Stimulated activated naive CD4-positive, alpha-beta T cell treated with Interleukin-2 at 50 U/mL for 16 hours (primary cell): ENCODE data around the gene TM2D1.
"Not testable (repeated sequence)": the region's sequence is repeated elsewhere in the genome, so short reads cannot be mapped to it uniquely, and the experiment has no call there.

Source experiments
- DNase-seq: peaks from one replicate; lab custom pipeline; 2025; lab: John Stamatoyannopoulos, UW

The TM2D1 gene

GRCh38 chr1:61718996-61719663 lies 5.8 kb downstream of the TM2D1 start:
- DNase-seq, result not testable (repeated sequence)

- DNase-seq, result no peak
Measured at GRCh38 chr1:61711969-61712368, 13.0 kb downstream of the TM2D1 start.

- not testable (repeated sequence) for DNase-seq
Measured at GRCh38 chr1:61711257-61711656, 13.7 kb downstream of the TM2D1 start.

DNA sequence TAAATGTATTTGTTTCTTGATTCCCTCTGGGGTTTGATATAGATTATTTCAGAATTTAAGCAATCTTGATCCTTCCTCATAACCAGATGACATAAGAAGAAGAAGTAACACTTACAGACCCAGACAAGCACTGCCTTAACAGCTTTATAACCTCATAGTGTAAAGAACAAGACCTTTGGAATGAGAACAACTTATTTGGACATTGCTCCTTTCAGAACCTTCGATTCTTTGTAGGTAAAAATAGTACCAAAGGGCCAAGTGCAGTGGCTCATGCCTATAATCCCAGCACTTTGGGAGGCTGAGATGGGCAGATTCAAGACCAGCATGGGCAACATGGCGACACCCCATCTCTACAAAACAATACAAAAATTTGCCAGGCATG lies 15.0 kb downstream of the TM2D1 start:
- no peak for DNase-seq

DNA sequence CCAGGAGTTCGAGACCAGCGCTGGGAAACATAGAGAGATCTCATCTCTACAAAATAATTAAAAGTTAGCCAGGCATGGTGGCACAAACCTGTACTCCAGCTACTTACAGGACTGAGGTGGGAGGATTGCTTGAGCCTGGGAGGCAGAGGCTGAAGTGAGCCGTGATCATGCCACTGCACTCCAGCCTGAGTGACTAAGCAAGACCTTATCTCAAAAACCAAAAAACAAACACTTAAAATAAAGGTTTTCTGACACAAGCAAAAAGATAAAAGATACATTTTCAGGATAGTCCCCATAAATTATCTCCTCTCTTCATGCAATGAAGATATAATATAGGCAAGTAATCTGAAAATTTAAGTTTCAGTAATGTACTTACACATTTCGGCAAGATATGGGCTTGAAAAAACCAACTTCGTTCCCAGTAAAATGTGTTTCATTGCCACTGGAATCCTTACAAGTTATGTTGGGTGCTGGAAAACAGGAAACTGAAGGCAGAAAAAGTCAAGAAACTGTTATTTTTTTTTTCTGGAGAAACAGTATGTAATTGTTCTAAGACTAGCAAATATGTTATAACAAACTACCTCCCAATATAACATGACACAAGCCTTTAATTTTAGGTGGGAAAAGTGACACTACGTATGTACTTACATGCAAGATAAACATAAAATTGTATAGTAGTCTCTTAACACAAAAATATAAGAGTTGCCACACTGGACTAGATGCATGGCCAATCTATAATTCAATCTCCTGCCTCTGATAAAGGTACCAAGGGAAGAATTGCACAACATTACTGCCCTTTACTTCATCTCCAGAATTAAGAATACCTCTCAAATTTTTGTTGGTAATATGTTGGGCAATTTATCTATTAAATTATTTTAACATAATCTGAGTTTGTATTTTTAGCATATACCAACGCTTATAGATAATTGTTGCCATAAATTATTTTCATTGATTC lies 15.7 kb downstream of the TM2D1 start:
- no peak for DNase-seq

DNA sequence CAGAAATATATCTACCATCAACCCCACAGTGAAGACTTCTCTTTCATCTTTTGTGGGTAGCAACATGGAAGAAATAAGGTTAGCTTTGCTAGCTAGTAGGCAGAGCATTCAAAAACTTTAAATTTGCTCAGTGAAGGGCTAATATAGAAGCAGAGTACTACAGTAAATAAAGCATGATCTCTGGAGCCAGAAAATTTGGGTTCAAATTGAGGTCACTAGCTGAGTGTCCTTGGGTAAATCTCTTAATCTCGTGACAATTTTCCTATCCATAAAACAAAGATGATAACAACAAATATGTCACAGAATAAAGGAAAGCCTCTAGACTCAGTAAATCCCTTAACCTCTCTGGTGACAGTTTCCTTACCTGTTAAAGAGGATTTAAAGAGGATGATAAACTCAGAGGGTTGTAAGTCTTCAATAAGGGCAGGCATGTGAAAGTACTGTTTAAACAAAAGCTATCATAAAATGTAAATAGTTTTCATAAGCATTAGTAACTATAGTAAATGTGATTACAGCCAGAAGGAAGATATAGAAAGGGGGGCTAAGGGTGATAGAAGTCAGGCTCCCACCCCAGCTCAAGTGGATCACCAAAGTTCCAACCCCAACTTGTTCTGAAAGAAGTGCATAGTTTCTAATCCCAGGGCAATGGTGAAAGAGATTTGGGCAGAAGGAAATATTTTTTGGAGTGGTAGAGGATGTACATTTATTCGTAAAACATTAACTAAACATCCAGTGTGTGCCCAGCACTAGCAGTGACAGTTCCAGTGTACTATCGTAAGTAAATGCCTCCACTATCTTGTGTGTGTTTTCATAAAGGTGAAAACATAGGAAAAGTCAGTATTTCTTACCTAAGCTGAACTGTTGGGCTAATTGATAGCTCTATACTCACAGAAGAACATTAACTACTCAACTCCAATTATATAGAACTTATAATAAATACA lies 24.8 kb downstream of the TM2D1 start:
- no peak for DNase-seq

- DNase-seq, result no peak
Measured at GRCh38 chr1:61692155-61692800, 32.7 kb downstream of the TM2D1 start.

- no peak for DNase-seq
Measured at GRCh38 chr1:61687901-61688300, 37.0 kb downstream of the TM2D1 start.

DNA sequence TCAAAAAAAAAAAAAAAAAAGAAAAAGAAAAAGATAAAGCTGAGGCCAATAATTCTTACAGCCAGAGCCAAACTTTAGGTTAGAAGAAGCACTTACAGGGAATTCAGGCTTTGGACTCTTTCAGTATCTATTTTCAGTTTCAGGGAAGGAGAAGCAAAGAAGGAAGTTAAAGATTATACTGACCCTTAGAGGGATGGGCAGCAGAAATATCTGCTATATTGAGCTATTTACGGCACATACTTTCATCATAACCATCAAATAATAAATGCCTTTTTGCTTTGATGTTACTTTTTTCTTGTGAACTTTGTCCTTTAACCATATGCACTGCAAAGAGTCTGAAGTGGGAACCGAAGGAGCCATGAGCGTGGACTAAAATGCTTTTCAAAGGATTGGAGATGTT lies 42.0 kb downstream of the TM2D1 start:
- DNase-seq, result no peak

GRCh38 chr1:61680500-61680899 lies 44.4 kb downstream of the TM2D1 start:
- no peak for DNase-seq

GRCh38 chr1:61676881-61677280 lies 48.1 kb downstream of the TM2D1 start:
- DNase-seq, result not testable (repeated sequence)

GRCh38 chr1:61674221-61674620 lies 50.7 kb downstream of the TM2D1 start:
- no peak for DNase-seq

GRCh38 chr1:61672376-61672775 lies 52.6 kb downstream of the TM2D1 start:
- no peak for DNase-seq

GRCh38 chr1:61670445-61670844 lies 54.5 kb downstream of the TM2D1 start:
- DNase-seq, result no peak

DNA sequence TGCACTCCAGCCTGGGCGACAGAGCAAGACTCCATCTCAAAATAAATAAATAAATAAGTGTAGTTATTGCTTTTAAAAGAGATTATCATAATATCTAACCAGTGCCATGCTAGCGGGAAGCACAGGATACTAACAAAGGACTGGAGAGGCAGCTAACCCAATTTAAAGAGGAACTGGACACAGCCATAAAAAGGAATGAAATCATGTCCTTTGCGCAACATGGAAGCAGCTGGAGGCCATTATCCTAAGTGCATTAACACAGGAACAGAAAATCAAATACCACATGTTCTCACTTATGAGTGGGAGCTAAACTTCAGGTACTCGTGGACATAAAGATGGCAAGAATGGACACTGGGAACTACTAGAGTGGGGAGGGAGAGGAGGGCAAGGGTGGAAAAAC lies 54.9 kb downstream of the TM2D1 start:
- DNase-seq, result no peak

GRCh38 chr1:61659061-61659460 lies 65.9 kb downstream of the TM2D1 start:
- no peak for DNase-seq

DNA sequence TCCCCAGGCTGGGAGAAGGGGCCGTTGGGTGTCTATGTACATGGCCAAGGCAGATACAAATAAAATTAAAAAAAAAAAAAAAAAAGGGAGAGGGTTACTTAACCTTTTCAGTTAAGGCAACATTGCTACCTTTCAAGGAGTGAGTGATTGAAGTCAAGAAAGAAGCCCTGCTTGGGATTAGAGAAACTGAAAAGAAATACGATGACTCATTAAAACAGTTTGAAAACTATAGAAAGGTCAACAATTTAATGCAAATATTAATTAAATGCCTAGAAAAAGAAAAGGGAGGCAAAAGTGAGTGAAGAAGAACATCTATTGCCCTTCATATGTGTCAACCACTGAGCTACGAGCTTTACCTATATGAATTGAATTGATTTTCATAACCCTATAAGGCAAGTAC lies 69.5 kb downstream of the TM2D1 start:
- no peak for DNase-seq

- no peak for DNase-seq
Measured at GRCh38 chr1:61654067-61654466, 70.9 kb downstream of the TM2D1 start.

- no peak for DNase-seq
Measured at GRCh38 chr1:61648983-61649742, 75.8 kb downstream of the TM2D1 start.

DNA sequence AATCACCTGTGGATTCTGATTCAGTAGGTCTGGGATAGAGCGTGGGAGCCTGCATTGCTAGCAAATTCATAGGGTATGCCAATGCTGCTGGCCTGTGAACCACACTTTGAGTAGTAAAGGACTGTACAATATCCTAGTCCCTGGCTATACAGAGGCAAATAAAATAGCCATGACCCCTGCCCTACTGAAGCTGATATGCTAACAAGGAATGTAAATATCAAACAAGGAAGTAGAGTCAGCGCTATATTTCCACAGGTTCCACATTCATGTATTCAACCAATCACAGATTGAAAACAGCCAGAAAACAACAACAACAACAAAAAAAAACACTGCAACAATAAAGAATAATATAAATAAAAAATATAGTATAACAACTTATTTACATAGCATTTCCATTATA lies 77.8 kb downstream of the TM2D1 start:
- no peak for DNase-seq

- no peak for DNase-seq
Measured at GRCh38 chr1:61645476-61645875, 79.5 kb downstream of the TM2D1 start.
